ENCODE data around the gene DISC1. TPM values are rescaled to one million over a fixed set of nuclear protein-coding genes. Genes with fewer than 3 reads are reported as not detected.
"Not testable (repeated sequence)": the region's sequence is repeated elsewhere in the genome, so short reads cannot be mapped to it uniquely, and the experiment has no call there.

Gene DISC1
- total and polyA plus RNA-seq, 12 donors: 1.0 to 21.0 (median 9.7) TPM

DNA sequence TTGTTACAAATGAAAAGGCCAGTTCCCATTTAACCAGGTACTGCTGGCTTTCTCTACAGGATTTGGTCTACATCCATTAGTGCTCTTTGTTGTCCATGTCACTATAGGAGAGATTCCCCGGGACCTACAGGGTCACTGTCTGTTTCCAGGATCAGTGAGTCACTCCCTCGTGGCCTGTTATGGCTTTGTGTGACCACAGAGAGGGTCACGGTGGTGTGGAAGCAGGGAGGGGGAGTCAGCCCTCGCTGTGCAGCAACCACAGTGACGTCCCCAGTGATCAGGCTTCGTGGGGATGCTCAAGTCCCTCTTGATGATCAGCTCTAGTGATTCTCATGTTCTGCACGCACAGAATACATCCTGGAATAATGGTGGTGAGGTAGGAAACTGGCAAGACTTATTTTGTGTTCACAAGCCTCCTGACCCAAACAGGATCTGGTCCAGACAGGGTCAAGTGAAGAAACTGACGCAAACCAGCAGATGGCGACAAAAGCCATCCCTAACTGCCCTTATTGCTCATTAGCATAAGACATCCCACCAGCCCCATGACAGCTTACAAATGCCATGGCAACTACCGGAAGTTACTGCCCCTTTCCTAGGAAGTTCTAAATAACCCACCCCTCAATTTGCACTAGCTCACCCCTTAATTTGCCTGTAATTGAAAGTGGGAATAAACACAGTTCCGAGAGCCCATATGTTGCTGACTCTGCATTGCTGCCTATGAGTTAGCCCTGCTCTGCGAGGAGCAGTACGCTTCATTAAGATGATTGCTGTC is 98.5 kb downstream of the DISC1 start:
- Histone ChIP-seq H3K9me3 (replicated peaks in 1 of 3) (no peaks in the 10 kb centered on the region), H3K36me3 (replicated peaks in 1 of 2) (no peaks in the 10 kb centered on the region), H3K4me3 (no peak overlapping the region), H3K4me1 (replicated peaks in 1 of 2) (peaks cover 14 to 19% of the 10 kb centered on the region in 2 donors), H3K27me3 (no peaks in the 10 kb centered on the region), H3K27ac (no peak overlapping the region)
- 57 to 72% (median 69%) methylated on average over 11 to 13 of the region's 13 CpGs for WGBS, 4 donors
- peak in 6 of 7 donors; percentile 68 to 80 (median 72) for DNase-seq
- intact Hi-C loops (cut with DNase I): no loop called here
- TF ChIP-seq, protein P1, sequence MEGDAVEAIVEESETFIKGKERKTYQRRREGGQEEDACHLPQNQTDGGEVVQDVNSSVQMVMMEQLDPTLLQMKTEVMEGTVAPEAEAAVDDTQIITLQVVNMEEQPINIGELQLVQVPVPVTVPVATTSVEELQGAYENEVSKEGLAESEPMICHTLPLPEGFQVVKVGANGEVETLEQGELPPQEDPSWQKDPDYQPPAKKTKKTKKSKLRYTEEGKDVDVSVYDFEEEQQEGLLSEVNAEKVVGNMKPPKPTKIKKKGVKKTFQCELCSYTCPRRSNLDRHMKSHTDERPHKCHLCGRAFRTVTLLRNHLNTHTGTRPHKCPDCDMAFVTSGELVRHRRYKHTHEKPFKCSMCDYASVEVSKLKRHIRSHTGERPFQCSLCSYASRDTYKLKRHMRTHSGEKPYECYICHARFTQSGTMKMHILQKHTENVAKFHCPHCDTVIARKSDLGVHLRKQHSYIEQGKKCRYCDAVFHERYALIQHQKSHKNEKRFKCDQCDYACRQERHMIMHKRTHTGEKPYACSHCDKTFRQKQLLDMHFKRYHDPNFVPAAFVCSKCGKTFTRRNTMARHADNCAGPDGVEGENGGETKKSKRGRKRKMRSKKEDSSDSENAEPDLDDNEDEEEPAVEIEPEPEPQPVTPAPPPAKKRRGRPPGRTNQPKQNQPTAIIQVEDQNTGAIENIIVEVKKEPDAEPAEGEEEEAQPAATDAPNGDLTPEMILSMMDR (IDR thresholded peaks at IDR 0.05): peak; percentile 13 to 45 (median 30)
- no peak for TF ChIP-seq POLR2A (IDR thresholded peaks at IDR 0.05)

- Histone ChIP-seq H3K36me3 (replicated peaks in 1 of 2) (no peaks in the 10 kb centered on the region), H3K9me3 (replicated peaks in 1 of 3) (no peaks in the 10 kb centered on the region), H3K4me3 (no peak overlapping the region), H3K27ac (no peak overlapping the region), H3K27me3 (no peaks in the 10 kb centered on the region), H3K4me1 (replicated peaks in 1 of 2) (peaks cover 14 to 20% of the 10 kb centered on the region in 2 donors)
- TF ChIP-seq, protein P1 (IDR thresholded peaks at IDR 0.05): no peak
- no peak for TF ChIP-seq POLR2A (IDR thresholded peaks at IDR 0.05)
- no peak for DNase-seq
- intact Hi-C loops (cut with DNase I): no loop called here
- whole genome bisulfite sequencing, 4 donors: 92 to 100% (median 93%) methylated on average over 2 of the region's 2 CpGs
Observed at GRCh38 chr1:231727171-231727570, 100.6 kb downstream of the DISC1 start.

- H3K36me3 ChIP-seq (replicated peaks in 1 of 2); H3K9me3 ChIP-seq (replicated peaks in 1 of 3); H3K4me3 ChIP-seq; DNase-seq; intact Hi-C loops (cut with DNase I); H3K27me3 ChIP-seq: not testable (repeated sequence)
- 85 to 96% (median 94%) methylated on average over 2 to 4 of the region's 4 CpGs for WGBS, 4 donors
- Histone ChIP-seq H3K27ac (peak overlapping the region in 1 of 5 donors; percentile 3), H3K4me1 (replicated peaks in 1 of 2) (peaks cover 14 to 20% of the 10 kb centered on the region in 2 donors)
Observed at GRCh38 chr1:231728987-231729386, 102.4 kb downstream of the DISC1 start.

- DNase-seq: no peak
- no peaks in the 10 kb centered on the region for H3K36me3 ChIP-seq (replicated peaks in 1 of 2)
- H3K27ac ChIP-seq: peak overlapping the region in 1 of 5 donors; percentile 3
- no peak for TF ChIP-seq POLR2A (IDR thresholded peaks at IDR 0.05)
- TF ChIP-seq, protein P1 (IDR thresholded peaks at IDR 0.05): no peak
- H3K27me3 ChIP-seq: no peaks in the 10 kb centered on the region
- intact Hi-C loops (cut with DNase I): no loop called here
- no peak overlapping the region for H3K4me3 ChIP-seq
- H3K9me3 ChIP-seq (replicated peaks in 1 of 3): no peaks in the 10 kb centered on the region
- 0 to 17% (median 0%) methylated on average over 1 of the region's 1 CpG for WGBS, 4 donors
- H3K4me1 ChIP-seq (replicated peaks in 1 of 2): peaks cover 14 to 20% of the 10 kb centered on the region in 2 donors
Observed at GRCh38 chr1:231729544-231729943, 103.0 kb downstream of the DISC1 start.

- H3K4me3 ChIP-seq: no peak overlapping the region
- no peak for TF ChIP-seq POLR2A (IDR thresholded peaks at IDR 0.05)
- TF ChIP-seq, protein P1 (IDR thresholded peaks at IDR 0.05): no peak
- H3K4me1 ChIP-seq (replicated peaks in 1 of 2): peaks cover 2 to 12% of the 10 kb centered on the region in 2 donors
- intact Hi-C loops (cut with DNase I): no loop called here
- no peaks in the 10 kb centered on the region for H3K27me3 ChIP-seq
- DNase-seq: no peak
- no peaks in the 10 kb centered on the region for H3K36me3 ChIP-seq (replicated peaks in 1 of 2)
- no peak overlapping the region for H3K27ac ChIP-seq
- no peaks in the 10 kb centered on the region for H3K9me3 ChIP-seq (replicated peaks in 1 of 3)
Observed at GRCh38 chr1:231731268-231731667, 104.7 kb downstream of the DISC1 start.
